ENCODE data around the gene IL6. TPM values are rescaled to one million over a fixed set of nuclear protein-coding genes. Genes with fewer than 3 reads are reported as not detected.

IL6 gene
- total RNA-seq, 2 donors from 2014 or later = 0.99 to 2.9 TPM

DNA sequence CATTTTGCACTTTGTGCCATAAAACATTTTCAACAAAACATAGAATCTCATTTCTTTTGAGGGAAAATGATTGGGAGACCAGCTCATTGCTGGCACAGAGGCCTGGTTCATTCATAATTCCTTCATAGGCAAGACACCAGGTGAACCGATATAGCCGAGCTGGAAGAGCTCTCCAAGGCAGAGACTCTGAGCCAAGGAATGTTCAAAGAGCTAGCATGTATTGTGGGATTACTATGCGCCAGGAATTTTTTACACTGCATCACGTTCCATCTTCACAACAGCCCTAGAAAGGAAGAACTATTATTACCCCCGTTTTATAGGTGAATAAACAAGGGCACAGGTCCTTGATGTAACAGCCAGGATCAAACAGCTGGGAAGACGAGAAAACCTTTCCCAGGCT lies 2.1 kb upstream of the IL6 start:
- Histone ChIP-seq H3K4me3 (no peak overlapping the region), H3K4me1 (peaks cover 30% of the 10 kb centered on the region), H3K9me3 (no peaks in the 10 kb centered on the region), H3K36me3 (replicated peaks in 1 of 2; ENCODE audit: insufficient read depth in 1 of 2, low read depth in 2 of 2) (no peaks in the 10 kb centered on the region), H3K27me3 (no peaks in the 10 kb centered on the region), H3K27ac (no peak overlapping the region)
- DNase-seq (no peak), ATAC-seq (no peak)
- WGBS, 2 donors = 61 to 68% methylated on average over 6 of the region's 6 CpGs
- TF ChIP-seq, protein P1, sequence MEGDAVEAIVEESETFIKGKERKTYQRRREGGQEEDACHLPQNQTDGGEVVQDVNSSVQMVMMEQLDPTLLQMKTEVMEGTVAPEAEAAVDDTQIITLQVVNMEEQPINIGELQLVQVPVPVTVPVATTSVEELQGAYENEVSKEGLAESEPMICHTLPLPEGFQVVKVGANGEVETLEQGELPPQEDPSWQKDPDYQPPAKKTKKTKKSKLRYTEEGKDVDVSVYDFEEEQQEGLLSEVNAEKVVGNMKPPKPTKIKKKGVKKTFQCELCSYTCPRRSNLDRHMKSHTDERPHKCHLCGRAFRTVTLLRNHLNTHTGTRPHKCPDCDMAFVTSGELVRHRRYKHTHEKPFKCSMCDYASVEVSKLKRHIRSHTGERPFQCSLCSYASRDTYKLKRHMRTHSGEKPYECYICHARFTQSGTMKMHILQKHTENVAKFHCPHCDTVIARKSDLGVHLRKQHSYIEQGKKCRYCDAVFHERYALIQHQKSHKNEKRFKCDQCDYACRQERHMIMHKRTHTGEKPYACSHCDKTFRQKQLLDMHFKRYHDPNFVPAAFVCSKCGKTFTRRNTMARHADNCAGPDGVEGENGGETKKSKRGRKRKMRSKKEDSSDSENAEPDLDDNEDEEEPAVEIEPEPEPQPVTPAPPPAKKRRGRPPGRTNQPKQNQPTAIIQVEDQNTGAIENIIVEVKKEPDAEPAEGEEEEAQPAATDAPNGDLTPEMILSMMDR (IDR thresholded peaks at IDR 0.05) = no peak
- TF ChIP-seq POLR2A (IDR thresholded peaks at IDR 0.05) = no peak
- intact Hi-C loops (cut with DNase I) = loop anchor here (5.0 kb wide), 1 partner anchor 163 kb away; no protein-coding TSS in a partner anchor

DNA sequence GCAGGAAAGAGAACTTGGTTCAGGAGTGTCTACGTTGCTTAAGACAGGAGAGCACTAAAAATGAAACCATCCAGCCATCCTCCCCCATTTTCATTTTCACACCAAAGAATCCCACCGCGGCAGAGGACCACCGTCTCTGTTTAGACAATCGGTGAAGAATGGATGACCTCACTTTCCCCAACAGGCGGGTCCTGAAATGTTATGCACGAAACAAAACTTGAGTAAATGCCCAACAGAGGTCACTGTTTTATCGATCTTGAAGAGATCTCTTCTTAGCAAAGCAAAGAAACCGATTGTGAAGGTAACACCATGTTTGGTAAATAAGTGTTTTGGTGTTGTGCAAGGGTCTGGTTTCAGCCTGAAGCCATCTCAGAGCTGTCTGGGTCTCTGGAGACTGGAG lies 1.4 kb upstream of the IL6 start:
- no peak overlapping the region for H3K27ac ChIP-seq
- peaks cover 30% of the 10 kb centered on the region for H3K4me1 ChIP-seq
- H3K4me3 ChIP-seq = no peak overlapping the region
- DNase-seq (no peak), ATAC-seq (no peak)
- H3K36me3 ChIP-seq (replicated peaks in 1 of 2; ENCODE audit: insufficient read depth in 1 of 2, low read depth in 2 of 2) = no peaks in the 10 kb centered on the region
- no peaks in the 10 kb centered on the region for H3K27me3 ChIP-seq
- intact Hi-C loops (cut with DNase I) = loop anchor here (5.0 kb wide), 1 partner anchor 163 kb away; no protein-coding TSS in a partner anchor
- no peak for TF ChIP-seq POLR2A (IDR thresholded peaks at IDR 0.05)
- TF ChIP-seq, protein P1 (IDR thresholded peaks at IDR 0.05) = peak in 3 of 7 experiments; percentile 6 to 44 (median 25)
- WGBS, 2 donors = 44 to 70% methylated on average over 9 of the region's 9 CpGs
- H3K9me3 ChIP-seq = no peaks in the 10 kb centered on the region

DNA sequence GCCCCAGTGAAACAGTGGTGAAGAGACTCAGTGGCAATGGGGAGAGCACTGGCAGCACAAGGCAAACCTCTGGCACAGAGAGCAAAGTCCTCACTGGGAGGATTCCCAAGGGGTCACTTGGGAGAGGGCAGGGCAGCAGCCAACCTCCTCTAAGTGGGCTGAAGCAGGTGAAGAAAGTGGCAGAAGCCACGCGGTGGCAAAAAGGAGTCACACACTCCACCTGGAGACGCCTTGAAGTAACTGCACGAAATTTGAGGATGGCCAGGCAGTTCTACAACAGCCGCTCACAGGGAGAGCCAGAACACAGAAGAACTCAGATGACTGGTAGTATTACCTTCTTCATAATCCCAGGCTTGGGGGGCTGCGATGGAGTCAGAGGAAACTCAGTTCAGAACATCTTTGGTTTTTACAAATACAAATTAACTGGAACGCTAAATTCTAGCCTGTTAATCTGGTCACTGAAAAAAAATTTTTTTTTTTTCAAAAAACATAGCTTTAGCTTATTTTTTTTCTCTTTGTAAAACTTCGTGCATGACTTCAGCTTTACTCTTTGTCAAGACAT lies 574 bp upstream of the IL6 start:
- H3K27me3 ChIP-seq = no peaks in the 10 kb centered on the region
- H3K4me1 ChIP-seq = peaks cover 30% of the 10 kb centered on the region
- peak overlapping the region in 1 of 4 donors; percentile 52 for H3K27ac ChIP-seq
- H3K9me3 ChIP-seq = no peaks in the 10 kb centered on the region
- ATAC-seq = peak; percentile 74
- no peaks in the 10 kb centered on the region for H3K36me3 ChIP-seq (replicated peaks in 1 of 2; ENCODE audit: insufficient read depth in 1 of 2, low read depth in 2 of 2)
- TF ChIP-seq, protein P1 (IDR thresholded peaks at IDR 0.05) = peak in 6 of 7 experiments; percentile 26 to 69 (median 52)
- no peak for TF ChIP-seq POLR2A (IDR thresholded peaks at IDR 0.05)
- peak; percentile 44 to 63 (median 52) for DNase-seq
- 6 to 8% methylated on average over 8 of the region's 8 CpGs for WGBS, 2 donors
- intact Hi-C loops (cut with DNase I) = loop anchor here (5.0 kb wide), 1 partner anchor 164 kb away; no protein-coding TSS in a partner anchor
- no peak overlapping the region for H3K4me3 ChIP-seq

DNA sequence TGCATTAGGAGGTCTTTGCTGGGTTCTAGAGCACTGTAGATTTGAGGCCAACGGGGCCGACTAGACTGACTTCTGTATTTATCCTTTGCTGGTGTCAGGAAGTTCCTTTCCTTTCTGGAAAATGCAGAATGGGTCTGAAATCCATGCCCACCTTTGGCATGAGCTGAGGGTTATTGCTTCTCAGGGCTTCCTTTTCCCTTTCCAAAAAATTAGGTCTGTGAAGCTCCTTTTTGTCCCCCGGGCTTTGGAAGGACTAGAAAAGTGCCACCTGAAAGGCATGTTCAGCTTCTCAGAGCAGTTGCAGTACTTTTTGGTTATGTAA lies 675 bp downstream of the IL6 start:
- Histone ChIP-seq H3K27me3 (no peaks in the 10 kb centered on the region), H3K9me3 (no peaks in the 10 kb centered on the region), H3K27ac (peak overlapping the region in 2 of 4 donors; percentile 52), H3K4me3 (no peak overlapping the region), H3K36me3 (replicated peaks in 1 of 2; ENCODE audit: insufficient read depth in 1 of 2, low read depth in 2 of 2) (no peaks in the 10 kb centered on the region), H3K4me1 (peaks cover 29% of the 10 kb centered on the region)
- DNase-seq = no peak
- ATAC-seq = no peak
- WGBS, 2 donors = 60 to 65% methylated on average over 3 of the region's 3 CpGs
- intact Hi-C loops (cut with DNase I) = loop anchor here (5.0 kb wide), 1 partner anchor 165 kb away; no protein-coding TSS in a partner anchor
- TF ChIP-seq, protein P1 (IDR thresholded peaks at IDR 0.05) = no peak
- TF ChIP-seq POLR2A (IDR thresholded peaks at IDR 0.05) = no peak

All from body of pancreas (tissue), 4 donors.